AG10803 (cell line): ENCODE data around the gene ESR1.

ENCODE experiments used
- DNase-seq: peaks from one replicate; pipeline ENCODE4 v3.0.0; 2010; ENCODE audit warnings: low read depth
- H3K4me3 ChIP-seq: 2 replicates; pipeline ENCODE4 v1.5.1; 2011; ENCODE audit warnings: mild to moderate bottlenecking, low read length, control low read depth
- CTCF ChIP-seq: conservative IDR thresholded peaks from 2 replicates; pipeline ENCODE4 v1.5.1; 2011; ENCODE audit warnings: mild to moderate bottlenecking, low read length, control low read depth, inconsistent platforms

ESR1 gene

GRCh38 chr6:152143359-152143758 is 335.9 kb downstream of the ESR1 start:
- no peak for DNase-seq

GRCh38 chr6:152146385-152146784 is 338.9 kb downstream of the ESR1 start:
- H3K4me3 ChIP-seq: no peak overlapping the region
- DNase-seq: peak; percentile 92
- no peak for TF ChIP-seq CTCF

More at GRCh38 chr6:152143359-152143758, 335.9 kb downstream of the ESR1 start:
- no peak overlapping the region for H3K4me3 ChIP-seq
- no peak for TF ChIP-seq CTCF

- TF ChIP-seq CTCF: no peak
- no peak for DNase-seq
- no peak overlapping the region for H3K4me3 ChIP-seq
These were observed 339.8 kb downstream of the ESR1 start for GRCh38 chr6:152147269-152147668.

GRCh38 chr6:152148412-152148811 is 340.9 kb downstream of the ESR1 start:
- H3K4me3 ChIP-seq: no peak overlapping the region
- no peak for DNase-seq
- no peak for TF ChIP-seq CTCF

- TF ChIP-seq CTCF: no peak
These were observed 342.7 kb downstream of the ESR1 start for GRCh38 chr6:152150196-152150595.

GRCh38 chr6:152151920-152152319 is 344.4 kb downstream of the ESR1 start:
- TF ChIP-seq CTCF: no peak
- H3K4me3 ChIP-seq: no peak overlapping the region

More at GRCh38 chr6:152150196-152150595, 342.7 kb downstream of the ESR1 start:
- no peak overlapping the region for H3K4me3 ChIP-seq
- DNase-seq: no peak

GRCh38 chr6:152154559-152155356 is 347.3 kb downstream of the ESR1 start:
- H3K4me3 ChIP-seq: no peak overlapping the region
- DNase-seq: no peak
- TF ChIP-seq CTCF: no peak

More at GRCh38 chr6:152151920-152152319, 344.4 kb downstream of the ESR1 start:
- DNase-seq: peak; percentile 11
